Raji (cell line): ENCODE results near the gene ANO6.

Experiments used
- POLR2A ChIP-seq: IDR thresholded peaks from 2 replicates; pipeline ENCODE4 v1.6.1; 2011; ENCODE audit warnings: low read depth, low read length, control low read depth; ENCODE audit not compliant: insufficient read depth

ANO6 gene

DNA sequence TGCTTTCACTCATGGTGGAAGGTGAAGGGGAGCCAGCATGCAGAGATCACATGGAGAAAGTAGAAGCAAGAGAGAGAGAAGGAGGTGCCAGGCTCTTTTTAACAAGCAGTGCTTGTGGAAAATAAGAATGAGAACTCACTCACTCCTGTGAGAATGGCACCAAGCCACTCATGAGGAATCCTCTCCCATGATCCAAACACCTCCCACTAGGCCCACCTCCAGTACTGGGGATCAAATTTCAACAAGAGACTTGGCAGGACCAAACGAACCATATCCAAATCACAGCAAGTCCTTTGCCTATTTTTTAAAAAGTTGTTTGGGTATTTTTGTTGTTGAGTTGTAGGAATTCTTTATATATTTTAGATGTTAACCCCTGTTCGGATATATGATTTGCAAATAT is 267.7 kb downstream of the ANO6 start:
- TF ChIP-seq POLR2A, result no peak
